ENCODE measurements around the gene CPA2. TPM values are rescaled to one million over a fixed set of nuclear protein-coding genes. Genes with fewer than 3 reads are reported as not detected.
A peak's percentile ranks its signal among the peaks of the same experiment; 100 is the strongest.
"Not testable (repeated sequence)": the region's sequence is repeated elsewhere in the genome, so short reads cannot be mapped to it uniquely, and the experiment has no call there.

CPA2 gene
- total RNA-seq, 2 donors from 2014 or later = 0.40 to 0.66 TPM

DNA sequence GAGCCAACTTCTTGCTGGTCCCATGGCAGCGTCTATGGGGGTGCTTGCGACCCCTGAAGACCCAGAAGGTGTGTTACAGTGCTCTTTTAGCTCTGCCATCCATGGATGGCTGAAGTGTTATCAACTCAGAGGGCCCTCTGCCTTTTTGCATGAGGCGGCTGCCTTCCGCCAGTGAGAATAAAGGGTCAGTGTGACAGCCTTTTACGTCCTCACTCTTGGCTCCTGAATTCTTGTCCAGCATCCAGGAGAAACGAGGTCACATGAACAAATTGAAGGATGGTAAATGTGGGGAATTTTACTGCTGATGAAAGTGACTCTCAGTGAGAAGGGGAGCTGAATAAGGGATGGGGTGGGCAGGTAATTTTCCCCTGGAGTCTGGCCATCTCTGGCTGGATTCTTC, 34.9 kb upstream of the CPA2 start:
- H3K9me3 ChIP-seq (ENCODE audit: control insufficient read depth, low read length) = no peaks in the 10 kb centered on the region
- DNase-seq = no peak
- 91 to 92% methylated on average over 5 to 6 of the region's 6 CpGs for WGBS, 2 experiments (ENCODE audit: insufficient coverage in 1 of 2, insufficient read length in 1 of 2)
- H3K27me3 ChIP-seq (ENCODE audit: control insufficient read depth, insufficient read depth, low read length, poor library complexity, severe bottlenecking) = no peaks in the 10 kb centered on the region
- no peak for TF ChIP-seq CTCF (conservative IDR thresholded peaks at IDR 0.05)
- no peak overlapping the region for H3K27ac ChIP-seq (ENCODE audit: low read depth, low read length)
- H3K4me3 Mint-ChIP-seq = no peak overlapping the region
- H3K9ac ChIP-seq (ENCODE audit: extremely low read depth, low read length, poor library complexity, severe bottlenecking) = no peak overlapping the region
- H3K4me1 ChIP-seq (ENCODE audit: control insufficient read depth, insufficient read depth, low read length) = peaks cover 7% of the 10 kb centered on the region
- H3K4me3 ChIP-seq (ENCODE audit: low read length) = no peak overlapping the region
- no peaks in the 10 kb centered on the region for H3K36me3 ChIP-seq (ENCODE audit: control insufficient read depth, insufficient read depth, low read length)
- H3K27ac Mint-ChIP-seq = no peak overlapping the region
- H3K27me3 Mint-ChIP-seq (ENCODE audit: insufficient read depth) = peaks cover 1% of the 10 kb centered on the region
- peaks cover 3% of the 10 kb centered on the region for H3K36me3 Mint-ChIP-seq (ENCODE audit: low read depth)
- peaks cover 12% of the 10 kb centered on the region for H3K9me3 Mint-ChIP-seq
- H3K4me1 Mint-ChIP-seq = peaks cover 25% of the 10 kb centered on the region

DNA sequence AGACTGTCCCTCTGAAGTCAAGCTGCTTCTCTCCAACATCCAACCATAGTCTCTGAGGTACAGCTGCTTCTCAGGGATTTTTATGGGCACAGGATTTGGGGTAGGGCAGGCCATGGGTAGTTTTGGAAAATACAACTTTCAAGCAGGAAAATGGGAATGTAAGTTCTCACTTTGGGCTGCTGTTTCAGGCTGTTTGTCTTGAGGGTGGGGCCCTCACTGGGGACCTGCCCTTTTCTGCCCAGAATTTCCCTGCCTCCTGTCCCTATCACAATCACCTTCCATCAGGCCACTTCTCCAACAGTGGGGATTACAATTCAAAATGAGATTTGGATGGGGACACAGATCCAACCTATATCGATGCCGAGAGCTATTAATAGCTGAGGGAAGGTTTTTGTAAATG, 34.5 kb upstream of the CPA2 start:
- Mint-ChIP-seq H3K4me1 (peaks cover 25% of the 10 kb centered on the region), H3K4me3 (no peak overlapping the region), H3K9me3 (peaks cover 12% of the 10 kb centered on the region), H3K27me3 (ENCODE audit: insufficient read depth) (peaks cover 1% of the 10 kb centered on the region), H3K27ac (no peak overlapping the region), H3K36me3 (ENCODE audit: low read depth) (peaks cover 3% of the 10 kb centered on the region)
- Histone ChIP-seq H3K27ac (ENCODE audit: low read depth, low read length) (no peak overlapping the region), H3K4me1 (ENCODE audit: control insufficient read depth, insufficient read depth, low read length) (peaks cover 7% of the 10 kb centered on the region), H3K9me3 (ENCODE audit: control insufficient read depth, low read length) (no peaks in the 10 kb centered on the region), H3K36me3 (ENCODE audit: control insufficient read depth, insufficient read depth, low read length) (no peaks in the 10 kb centered on the region), H3K9ac (ENCODE audit: extremely low read depth, low read length, poor library complexity, severe bottlenecking) (no peak overlapping the region), H3K27me3 (ENCODE audit: control insufficient read depth, insufficient read depth, low read length, poor library complexity, severe bottlenecking) (no peaks in the 10 kb centered on the region), H3K4me3 (ENCODE audit: low read length) (no peak overlapping the region)
- 100% methylated on average over 2 of the region's 2 CpGs; no CpG with 5 or more reads in 1 of the 2 experiments for WGBS, 2 experiments (ENCODE audit: insufficient coverage in 1 of 2, insufficient read length in 1 of 2)
- DNase-seq = no peak
- TF ChIP-seq CTCF (conservative IDR thresholded peaks at IDR 0.05) = no peak

- H3K27me3 Mint-ChIP-seq (ENCODE audit: insufficient read depth) = peaks cover 1% of the 10 kb centered on the region
- Histone ChIP-seq H3K36me3 (ENCODE audit: control insufficient read depth, insufficient read depth, low read length) (no peaks in the 10 kb centered on the region), H3K9me3 (ENCODE audit: control insufficient read depth, low read length) (no peaks in the 10 kb centered on the region), H3K27ac (ENCODE audit: low read depth, low read length) (no peak overlapping the region), H3K4me3 (ENCODE audit: low read length) (no peak overlapping the region), H3K4me1 (ENCODE audit: control insufficient read depth, insufficient read depth, low read length) (peaks cover 3% of the 10 kb centered on the region), H3K9ac (ENCODE audit: extremely low read depth, low read length, poor library complexity, severe bottlenecking) (no peak overlapping the region), H3K27me3 (ENCODE audit: control insufficient read depth, insufficient read depth, low read length, poor library complexity, severe bottlenecking) (no peaks in the 10 kb centered on the region)
- H3K4me3 Mint-ChIP-seq = no peak overlapping the region
- peaks cover 17% of the 10 kb centered on the region for H3K4me1 Mint-ChIP-seq
- 73 to 87% methylated on average over 2 of the region's 2 CpGs for WGBS, 2 experiments (ENCODE audit: insufficient coverage in 1 of 2, insufficient read length in 1 of 2)
- H3K36me3 Mint-ChIP-seq (ENCODE audit: low read depth) = peaks cover 3% of the 10 kb centered on the region
- peak overlapping the region; percentile 12 for H3K27ac Mint-ChIP-seq
- peaks cover 12% of the 10 kb centered on the region for H3K9me3 Mint-ChIP-seq
- TF ChIP-seq CTCF (conservative IDR thresholded peaks at IDR 0.05) = no peak
- no peak for DNase-seq
Measured at GRCh38 chr7:130234078-130234477, 32.6 kb upstream of the CPA2 start.

DNA sequence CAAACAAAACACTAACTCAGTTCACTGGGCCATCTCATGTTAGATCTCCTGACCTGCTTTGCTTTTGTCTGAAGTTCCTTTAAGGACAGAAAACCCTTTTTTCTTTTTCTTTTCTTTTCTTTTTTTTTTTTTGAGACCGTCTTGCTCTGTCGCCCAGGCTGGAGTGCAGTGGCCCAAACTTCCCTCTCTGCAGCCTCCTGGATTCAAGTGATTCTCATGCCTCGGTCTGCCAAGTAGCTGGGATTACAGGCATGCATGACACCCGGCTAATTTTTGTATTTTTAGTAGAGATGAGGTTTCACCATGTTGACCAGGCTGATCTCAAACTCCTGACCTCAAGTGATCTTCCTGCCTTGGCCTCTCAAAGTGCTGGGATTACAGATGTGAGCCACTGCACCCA, 30.3 kb upstream of the CPA2 start:
- not testable (repeated sequence) for H3K9me3 ChIP-seq (ENCODE audit: control insufficient read depth, low read length); H3K9me3 Mint-ChIP-seq; H3K4me3 ChIP-seq (ENCODE audit: low read length); H3K4me1 ChIP-seq (ENCODE audit: control insufficient read depth, insufficient read depth, low read length); H3K9ac ChIP-seq (ENCODE audit: extremely low read depth, low read length, poor library complexity, severe bottlenecking); DNase-seq; H3K4me3 Mint-ChIP-seq; H3K27me3 Mint-ChIP-seq (ENCODE audit: insufficient read depth); H3K27ac ChIP-seq (ENCODE audit: low read depth, low read length); H3K27me3 ChIP-seq (ENCODE audit: control insufficient read depth, insufficient read depth, low read length, poor library complexity, severe bottlenecking); H3K36me3 ChIP-seq (ENCODE audit: control insufficient read depth, insufficient read depth, low read length); H3K36me3 Mint-ChIP-seq (ENCODE audit: low read depth); H3K27ac Mint-ChIP-seq
- 86 to 94% methylated on average over 3 to 4 of the region's 4 CpGs for WGBS, 2 experiments (ENCODE audit: insufficient coverage in 1 of 2, insufficient read length in 1 of 2)
- peaks cover 15% of the 10 kb centered on the region for H3K4me1 Mint-ChIP-seq
